IMR-90 (cell line): Measurements from ENCODE around the gene CDK18. TPM values are rescaled to one million over a fixed set of nuclear protein-coding genes. Genes with fewer than 3 reads are reported as not detected.

Experiments
- ATAC-seq: fragments of 200-7000 bp; cut with Tn5 transposase; 2 replicates; pipeline ENCODE4 v1.9.1; 2020; ENCODE audit warnings: low read depth, mild to moderate bottlenecking, moderate library complexity
- BruUV-seq: library from RNA; stranded (reverse); fragments of 400-500 nt; replicated peaks from 2 replicates; lab custom pipeline; 2021; lab: Mats Ljungman, UMichigan
- CTCF ChIA-PET: fragments of 300-600 bp; formaldehyde crosslinking; extraction: SDS; loops from one replicate; lab custom pipeline; 2021; ENCODE audit warnings: antibody characterized with exemption; lab: Yijun Ruan, JAX
- POLR2A ChIA-PET: fragments of 300-600 bp; sonication (Branson Sonifier 250); formaldehyde crosslinking; loops from one replicate; lab custom pipeline; 2022; ENCODE audit warnings: antibody characterized with exemption; ENCODE audit not compliant: unreplicated experiment; lab: Charles Lee
- DNase-seq: peaks from one replicate; pipeline ENCODE4 v3.0.0; 2013
- H2AFZ ChIP-seq: replicated peaks from 2 replicates; pipeline ENCODE3; 2013; ENCODE audit warnings: low read length, mild to moderate bottlenecking; ENCODE audit not compliant: poor library complexity
- H2AK5ac ChIP-seq: 2 replicates; pipeline ENCODE4 v1.6.1; 2013; ENCODE audit warnings: low read depth, low read length, inconsistent platforms
- H2AK9ac ChIP-seq: replicated peaks from 2 replicates; pipeline ENCODE3; 2013; ENCODE audit warnings: mild to moderate bottlenecking, low read depth, low read length, moderate library complexity; ENCODE audit not compliant: poor library complexity
- H2BK120ac ChIP-seq: 2 replicates; pipeline ENCODE4 v1.6.1; 2013; ENCODE audit warnings: low read depth, low read length, inconsistent platforms
- H2BK15ac ChIP-seq: 3 replicates; pipeline ENCODE4 v1.6.1; 2013; ENCODE audit warnings: low read depth, low read length, inconsistent platforms
- H2BK20ac ChIP-seq: 2 replicates; pipeline ENCODE4 v1.6.1; 2013; ENCODE audit warnings: low read depth, mild to moderate bottlenecking, inconsistent platforms, low read length, moderate library complexity
- H2BK5ac ChIP-seq: 2 replicates; pipeline ENCODE4 v1.6.1; 2013; ENCODE audit warnings: mild to moderate bottlenecking, low read depth, low read length, inconsistent platforms; ENCODE audit not compliant: poor library complexity, severe bottlenecking
- H3K14ac ChIP-seq: replicated peaks from 2 replicates; pipeline ENCODE4 v1.6.1; 2013; ENCODE audit warnings: low read depth, low read length, inconsistent platforms
- H3K18ac ChIP-seq: 2 replicates; pipeline ENCODE4 v1.6.1; 2013; ENCODE audit warnings: low read depth, low read length, control low read depth
- H3K23ac ChIP-seq: 2 replicates; pipeline ENCODE4 v1.6.1; 2013; ENCODE audit warnings: low read depth, low read length, inconsistent platforms
- H3K27ac ChIP-seq: 2 replicates; pipeline ENCODE4 v1.5.1; 2013; ENCODE audit warnings: mild to moderate bottlenecking, control low read depth, low read length; ENCODE audit not compliant: insufficient read depth
- H3K27me3 ChIP-seq: 2 replicates; pipeline ENCODE4 v1.6.1; 2013; ENCODE audit warnings: low read length; ENCODE audit not compliant: control insufficient read depth, insufficient read depth
- H3K36me3 ChIP-seq: 2 replicates; pipeline ENCODE4 v1.6.1; 2013; ENCODE audit warnings: low read length, mixed read lengths; ENCODE audit not compliant: control insufficient read depth, insufficient read depth
- H3K4ac ChIP-seq: 2 replicates; pipeline ENCODE4 v1.6.1; 2013; ENCODE audit warnings: low read depth, low read length, inconsistent platforms
- H3K4me1 ChIP-seq: 2 replicates; pipeline ENCODE4 v1.6.1; 2013; ENCODE audit warnings: low read length, mixed read lengths; ENCODE audit not compliant: control insufficient read depth, insufficient read depth
- H3K4me2 ChIP-seq: 2 replicates; pipeline ENCODE4 v1.6.1; 2013; ENCODE audit warnings: low read depth, mild to moderate bottlenecking, control low read depth, low read length, moderate library complexity
- H3K4me3 ChIP-seq: 2 replicates; pipeline ENCODE4 v1.5.1; 2013; ENCODE audit warnings: low read depth, mild to moderate bottlenecking, control low read depth, low read length, moderate library complexity; ENCODE audit not compliant: insufficient read depth
- H3K56ac ChIP-seq: 2 replicates; pipeline ENCODE4 v1.6.1; 2013; ENCODE audit warnings: low read length, inconsistent platforms; ENCODE audit not compliant: insufficient read depth; ENCODE audit errors: extremely low read depth
- H3K79me1 ChIP-seq, 2 experiments: 2 replicates each; pipeline ENCODE4 v1.6.1; 2013; ENCODE audit warnings: low read length in 2 of 2, inconsistent platforms in 1 of 2, low read depth in 1 of 2
- H3K9ac ChIP-seq: 2 replicates; pipeline ENCODE4 v1.6.1; 2013; ENCODE audit warnings: low read depth, low read length, control low read depth
- H3K9me1 ChIP-seq: 2 replicates; pipeline ENCODE4 v1.6.1; 2013; ENCODE audit warnings: low read length, inconsistent platforms; ENCODE audit not compliant: insufficient read depth
- H3K9me3 ChIP-seq: 2 replicates; pipeline ENCODE4 v1.6.1; 2013; ENCODE audit warnings: low read length; ENCODE audit not compliant: control insufficient read depth, insufficient read depth
- H4K20me1 ChIP-seq: 2 replicates; pipeline ENCODE4 v1.6.1; 2013; ENCODE audit warnings: low read length, inconsistent platforms; ENCODE audit not compliant: insufficient read depth
- H4K5ac ChIP-seq: 2 replicates; pipeline ENCODE4 v1.6.1; 2013; ENCODE audit warnings: mild to moderate bottlenecking, low read depth, low read length, control low read depth
- H4K8ac ChIP-seq, 2 experiments: 2 replicates each; pipeline ENCODE4 v1.6.1; 2013; ENCODE audit warnings: low read depth in 2 of 2, low read length in 2 of 2, control low read depth in 1 of 2, inconsistent platforms in 1 of 2
- H4K91ac ChIP-seq: 2 replicates; pipeline ENCODE4 v1.6.1; 2013; ENCODE audit warnings: low read depth, low read length, inconsistent platforms; ENCODE audit not compliant: insufficient read depth
- BHLHE40 ChIP-seq: fragments of 150-350 bp; IDR thresholded peaks from 2 replicates; pipeline ENCODE4 v1.6.1; 2016; ENCODE audit warnings: mild to moderate bottlenecking, low read depth, low read length
- CEBPB ChIP-seq: IDR thresholded peaks from 2 replicates; pipeline ENCODE4 v1.6.1; 2012; ENCODE audit warnings: low read depth, low read length, improper control_type of control experiment
- MAFK ChIP-seq: IDR thresholded peaks from 2 replicates; pipeline ENCODE4 v1.6.1; 2012; ENCODE audit warnings: low read depth, low read length, improper control_type of control experiment
- MAZ ChIP-seq: IDR thresholded peaks from 2 replicates; pipeline ENCODE4 v1.6.1; 2012; ENCODE audit warnings: low read depth, mild to moderate bottlenecking, low read length, improper control_type of control experiment, moderate library complexity, borderline replicate concordance
- NFE2L2 ChIP-seq: fragments of 150-350 bp; IDR thresholded peaks from 2 replicates; pipeline ENCODE4 v1.6.1; 2016; ENCODE audit warnings: low read depth, mild to moderate bottlenecking, low read length
- POLR2A ChIP-seq: IDR thresholded peaks from 2 replicates; pipeline ENCODE4 v1.6.1; 2012; ENCODE audit warnings: mild to moderate bottlenecking, low read depth, low read length
- RAD21 ChIP-seq: IDR thresholded peaks from 2 replicates; pipeline ENCODE4 v1.6.1; 2012; ENCODE audit warnings: low read length, improper control_type of control experiment
- RCOR1 ChIP-seq: IDR thresholded peaks from 2 replicates; pipeline ENCODE4 v1.6.1; 2012; ENCODE audit warnings: mild to moderate bottlenecking, low read length, improper control_type of control experiment; ENCODE audit not compliant: insufficient replicate concordance
- RFX5 ChIP-seq: IDR thresholded peaks from 2 replicates; pipeline ENCODE4 v1.8.0; 2012; ENCODE audit warnings: low read depth, mild to moderate bottlenecking, low read length, moderate library complexity
- SMC3 ChIP-seq: fragments of 150-350 bp; IDR thresholded peaks from 2 replicates; pipeline ENCODE4 v1.6.1; 2016; ENCODE audit warnings: low read depth, mild to moderate bottlenecking, antibody characterized with exemption, low read length, moderate library complexity
- WGBS, 2 experiments: methylation state at CpG; one replicate each; pipeline versions ENCODE4 v1.1.5 to v1.1.7; 2013; ENCODE audit warnings: missing lambda C conversion rate in 2 of 2; ENCODE audit not compliant: insufficient read length in 1 of 2; ENCODE audit errors: extremely low coverage in 2 of 2; 5-methylcytosine and 5-hydroxymethylcytosine counted together
- dilution Hi-C: fragments of 300-500 bp; cut with HindIII; formaldehyde crosslinking; loops from one replicate; pipeline ENCODE4 v1.14.3; 2018; ENCODE audit warnings: low sequenced_read_pairs; ENCODE audit not compliant: unreplicated experiment
- in situ Hi-C: fragments of 300-500 bp; cut with MboI; formaldehyde crosslinking; loops from 3 replicates; pipeline ENCODE4 v1.14.3; 2019; ENCODE audit warnings: low sequenced_read_pairs, inconsistent platforms, mixed read lengths
- intact Hi-C: fragments of 100-400 bp; cut with micrococcal nuclease; formaldehyde crosslinking; loops from 2 replicates; pipeline ENCODE4 v1.10.0; 2022
- polyA plus RNA-seq, 3 experiments: library from polyadenylated mRNA; depleted of rRNA; stranded (reverse); fragments of >200 nt; gene quantifications; 2 replicates each; pipeline ENCODE4 v1.2.3, GENCODE V29; 2012; ENCODE audit warnings: low replicate concordance in 1 of 3
- total RNA-seq: library from RNA; depleted of rRNA; stranded (reverse); fragments of >200 nt; gene quantifications from 2 replicates; pipeline ENCODE4 v1.2.3, GENCODE V29; 2012
- TF ChIP-seq, protein P1 (sequence below): conservative IDR thresholded peaks from 2 replicates; pipeline ENCODE4 v1.5.1; 2012; ENCODE audit warnings: mild to moderate bottlenecking, low read depth, low read length, improper control_type of control experiment
- TF ChIP-seq, protein P2 (sequence below): fragments of 150-350 bp; IDR thresholded peaks from 2 replicates; pipeline ENCODE4 v1.6.1; 2016; ENCODE audit warnings: low read depth, mild to moderate bottlenecking, low read length, moderate library complexity, borderline replicate concordance

Gene CDK18
- total and polyA plus RNA-seq, 2 of the 4 experiments (the other 2 are of a cell fraction) = 0.18 to 0.48 TPM

DNA sequence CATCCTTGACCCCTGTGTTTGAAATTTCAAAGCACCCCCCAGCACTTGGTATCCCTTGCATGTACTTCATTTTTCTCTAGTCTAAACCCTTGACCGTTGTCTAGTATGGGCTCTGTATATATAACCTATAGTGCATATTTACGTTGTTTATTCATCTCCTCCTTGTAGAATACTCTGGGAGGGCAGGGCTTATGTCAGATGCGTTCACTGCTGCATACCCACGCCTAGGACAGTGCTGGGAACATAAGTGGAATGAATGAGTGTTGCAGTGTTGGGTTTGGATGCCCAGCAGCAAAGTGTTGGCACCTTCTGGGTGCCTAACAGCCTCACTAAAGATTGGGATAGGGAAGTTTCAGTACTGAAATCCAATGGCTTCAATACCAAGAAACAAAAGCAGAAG is 31.0 kb upstream of the CDK18 start:
- POLR2A ChIA-PET = no interaction called here
- CTCF ChIA-PET = interaction anchor here (1.0 kb wide), 1 partner anchor 12 kb away, joined by 3 read pairs; no protein-coding TSS in a partner anchor

More for the DNA sequence above, 31.0 kb upstream of the CDK18 start:
- Histone ChIP-seq H2BK15ac (no peak overlapping the region), H3K4ac (no peak overlapping the region), H3K56ac (no peak overlapping the region), H3K18ac (no peak overlapping the region), H3K27ac (no peak overlapping the region), H2AK9ac (no peak overlapping the region), H4K5ac (no peak overlapping the region), H2AFZ (no peak overlapping the region), H3K4me1 (no peaks in the 10 kb centered on the region), H3K4me2 (no peak overlapping the region), H2BK120ac (no peak overlapping the region), H4K91ac (no peak overlapping the region), H4K20me1 (no peaks in the 10 kb centered on the region), H3K9me3 (peaks cover 4% of the 10 kb centered on the region; the same call in 1 of the 2 replicates), H3K4me3 (no peak overlapping the region), H3K14ac (no peak overlapping the region), H3K23ac (no peak overlapping the region), H3K9ac (no peak overlapping the region), H2BK5ac (no peak overlapping the region), H3K9me1 (no peaks in the 10 kb centered on the region), H3K27me3 (peaks cover 14% of the 10 kb centered on the region), H3K36me3 (no peaks in the 10 kb centered on the region), H2AK5ac (no peak overlapping the region), H2BK20ac (no peak overlapping the region), H3K79me1 (no peaks in the 10 kb centered on the region), H4K8ac (no peak overlapping the region)
- dilution Hi-C loops (no loop called here), intact Hi-C loops (no loop called here), in situ Hi-C loops (no loop called here)
- BruUV-seq = no TSS peak
- no CpG with 5 or more reads among the region's 4 CpGs for WGBS, 2 experiments
- ATAC-seq (no peak), DNase-seq (no peak)
- TF ChIP-seq RFX5 (no peak), MAFK (no peak), POLR2A (no peak), RAD21 (no peak), NFE2L2 (no peak), MAZ (no peak), CEBPB (no peak), SMC3 (no peak), RCOR1 (no peak), BHLHE40 (no peak)
- TF ChIP-seq, protein P1, sequence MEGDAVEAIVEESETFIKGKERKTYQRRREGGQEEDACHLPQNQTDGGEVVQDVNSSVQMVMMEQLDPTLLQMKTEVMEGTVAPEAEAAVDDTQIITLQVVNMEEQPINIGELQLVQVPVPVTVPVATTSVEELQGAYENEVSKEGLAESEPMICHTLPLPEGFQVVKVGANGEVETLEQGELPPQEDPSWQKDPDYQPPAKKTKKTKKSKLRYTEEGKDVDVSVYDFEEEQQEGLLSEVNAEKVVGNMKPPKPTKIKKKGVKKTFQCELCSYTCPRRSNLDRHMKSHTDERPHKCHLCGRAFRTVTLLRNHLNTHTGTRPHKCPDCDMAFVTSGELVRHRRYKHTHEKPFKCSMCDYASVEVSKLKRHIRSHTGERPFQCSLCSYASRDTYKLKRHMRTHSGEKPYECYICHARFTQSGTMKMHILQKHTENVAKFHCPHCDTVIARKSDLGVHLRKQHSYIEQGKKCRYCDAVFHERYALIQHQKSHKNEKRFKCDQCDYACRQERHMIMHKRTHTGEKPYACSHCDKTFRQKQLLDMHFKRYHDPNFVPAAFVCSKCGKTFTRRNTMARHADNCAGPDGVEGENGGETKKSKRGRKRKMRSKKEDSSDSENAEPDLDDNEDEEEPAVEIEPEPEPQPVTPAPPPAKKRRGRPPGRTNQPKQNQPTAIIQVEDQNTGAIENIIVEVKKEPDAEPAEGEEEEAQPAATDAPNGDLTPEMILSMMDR = no peak
- TF ChIP-seq, protein P2, sequence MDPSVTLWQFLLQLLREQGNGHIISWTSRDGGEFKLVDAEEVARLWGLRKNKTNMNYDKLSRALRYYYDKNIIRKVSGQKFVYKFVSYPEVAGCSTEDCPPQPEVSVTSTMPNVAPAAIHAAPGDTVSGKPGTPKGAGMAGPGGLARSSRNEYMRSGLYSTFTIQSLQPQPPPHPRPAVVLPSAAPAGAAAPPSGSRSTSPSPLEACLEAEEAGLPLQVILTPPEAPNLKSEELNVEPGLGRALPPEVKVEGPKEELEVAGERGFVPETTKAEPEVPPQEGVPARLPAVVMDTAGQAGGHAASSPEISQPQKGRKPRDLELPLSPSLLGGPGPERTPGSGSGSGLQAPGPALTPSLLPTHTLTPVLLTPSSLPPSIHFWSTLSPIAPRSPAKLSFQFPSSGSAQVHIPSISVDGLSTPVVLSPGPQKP = no peak
